B cell (primary cell): Measurements from ENCODE around the gene TPI1. TPM values are rescaled to one million over a fixed set of nuclear protein-coding genes. Genes with fewer than 3 reads are reported as not detected.

Experiments used
- ATAC-seq: fragments of 200-7000 bp; cut with Tn5 transposase; one replicate; pipeline ENCODE4 v1.10.0; 2021; ENCODE audit warnings: low read depth, mild to moderate bottlenecking, moderate number of reproducible peaks, moderate library complexity
- CTCF ChIA-PET: fragments of 350-600 bp; sonication (Branson Sonifier 250); formaldehyde crosslinking; loops from one replicate; lab custom pipeline; 2021; ENCODE audit warnings: antibody characterized with exemption, inconsistent platforms; lab: Charles Lee
- POLR2A ChIA-PET: fragments of 350-600 bp; sonication (Branson Sonifier 250); formaldehyde crosslinking; loops from one replicate; lab custom pipeline; 2021; ENCODE audit warnings: antibody characterized with exemption; lab: Charles Lee
- DNase-seq: peaks from one replicate; pipeline ENCODE4 v3.0.0; 2013
- H2AFZ ChIP-seq: 2 replicates; pipeline ENCODE4 v1.6.1; 2012; ENCODE audit warnings: mild to moderate bottlenecking, low read depth, low read length; ENCODE audit not compliant: insufficient read depth, poor library complexity, severe bottlenecking
- H3K27ac ChIP-seq, 2 donors: 1 replicate in 1 of 2; 2 replicates in 1 of 2; pipeline ENCODE4 v1.5.1; 2012 to 2013; ENCODE audit warnings: low read length in 2 of 2, mild to moderate bottlenecking in 2 of 2, moderate library complexity in 1 of 2
- H3K27me3 ChIP-seq, 4 experiments: fragments of 200-600 bp in 1 of 4; sonication (generic) in 1 of 4; replicated peaks in 1 of 4; 1 replicate in 2 of 4; 2 replicates in 2 of 4; pipeline versions ENCODE4 v1.6.1 to v1.7.0; 2013 to 2016; ENCODE audit warnings: low read length in 3 of 4, mild to moderate bottlenecking in 2 of 4, mixed read lengths in 1 of 4, moderate library complexity in 1 of 4; ENCODE audit not compliant: insufficient read depth in 4 of 4, control insufficient read depth in 3 of 4; ENCODE audit errors: control extremely low read depth in 1 of 4
- H3K36me3 ChIP-seq, 2 experiments: replicated peaks in 1 of 2; 1 replicate in 1 of 2; 2 replicates in 1 of 2; pipeline versions ENCODE4 v1.6.1 to v1.7.1; 2013; ENCODE audit warnings: low read length in 1 of 2; ENCODE audit not compliant: insufficient read depth in 2 of 2, control insufficient read depth in 1 of 2; ENCODE audit errors: control extremely low read depth in 1 of 2, extremely low read depth in 1 of 2
- H3K4me1 ChIP-seq, 2 donors: fragments of 200-600 bp in 1 of 2; sonication (generic) in 1 of 2; 1 replicate in 1 of 2; 2 replicates in 1 of 2; pipeline versions ENCODE4 v1.5.1 to v1.6.1; 2013 to 2017; ENCODE audit warnings: low read length in 2 of 2; ENCODE audit not compliant: control insufficient read depth in 2 of 2, insufficient read depth in 2 of 2
- H3K4me2 ChIP-seq: replicated peaks from 2 replicates; pipeline ENCODE3; 2012; ENCODE audit warnings: mild to moderate bottlenecking, low read depth, low read length; ENCODE audit not compliant: poor library complexity, severe bottlenecking
- H3K4me3 ChIP-seq, 5 experiments: fragments of 200-600 bp in 1 of 5; sonication (generic) in 1 of 5; 1 replicate in 3 of 5; 2 replicates in 2 of 5; pipeline versions ENCODE4 v1.5.1 to v1.7.0; 2011 to 2016; ENCODE audit warnings: low read length in 4 of 5, mild to moderate bottlenecking in 4 of 5, low read depth in 2 of 5, control low read depth in 1 of 5, moderate library complexity in 1 of 5; ENCODE audit not compliant: insufficient read depth in 1 of 5; ENCODE audit errors: control extremely low read depth in 1 of 5, extremely low read depth in 1 of 5
- H3K79me2 ChIP-seq: fragments of 200-600 bp; sonication (generic); one replicate; pipeline ENCODE4 v1.6.0; 2016; ENCODE audit warnings: low read length; ENCODE audit not compliant: control insufficient read depth, insufficient read depth
- H3K9ac ChIP-seq: fragments of 200-600 bp; sonication (generic); 2 replicates; pipeline ENCODE4 v1.6.1; 2017; ENCODE audit warnings: mild to moderate bottlenecking, low read length, moderate library complexity
- H3K9me3 ChIP-seq, 3 donors: one replicate each; pipeline versions ENCODE4 v1.6.1 to v1.7.1; 2013; ENCODE audit warnings: low read length in 2 of 3; ENCODE audit not compliant: control insufficient read depth in 2 of 3, insufficient read depth in 1 of 3; ENCODE audit errors: control extremely low read depth in 1 of 3
- H4K20me1 ChIP-seq: 2 replicates; pipeline ENCODE4 v1.6.0; 2012; ENCODE audit warnings: mild to moderate bottlenecking, low read length; ENCODE audit not compliant: insufficient read depth, control insufficient read depth, poor library complexity, severe bottlenecking
- H3K27ac Mint-ChIP-seq: one replicate; pipeline ENCODE4 v1.8.0; 2021; ENCODE audit warnings: mixed read lengths
- H3K27me3 Mint-ChIP-seq: one replicate; pipeline ENCODE4 v1.8.0; 2021; ENCODE audit warnings: mixed read lengths
- H3K4me1 Mint-ChIP-seq: one replicate; pipeline ENCODE4 v1.8.0; 2021; ENCODE audit warnings: mixed read lengths
- H3K4me3 Mint-ChIP-seq: one replicate; pipeline ENCODE4 v1.8.0; 2021; ENCODE audit warnings: mixed read lengths
- H3K9me3 Mint-ChIP-seq: one replicate; pipeline ENCODE4 v1.8.0; 2022; ENCODE audit warnings: mixed read lengths; ENCODE audit not compliant: insufficient read depth
- EZH2 ChIP-seq: IDR thresholded peaks from 2 replicates; pipeline ENCODE4 v1.6.1; 2012; ENCODE audit warnings: borderline replicate concordance, low read depth, mild to moderate bottlenecking, moderate library complexity, low read length; ENCODE audit not compliant: insufficient read depth, poor library complexity, severe bottlenecking
- WGBS: methylation state at CpG from one replicate; pipeline ENCODE4 v1.1.5; 2013; ENCODE audit warnings: missing lambda C conversion rate; ENCODE audit not compliant: insufficient coverage; 5-methylcytosine and 5-hydroxymethylcytosine counted together
- intact Hi-C: fragments of 100-400 bp; cut with micrococcal nuclease; formaldehyde crosslinking; loops from one replicate; pipeline ENCODE4 v1.10.0; 2022
- polyA plus RNA-seq: library from polyadenylated mRNA; depleted of rRNA; stranded (reverse); fragments of >200 nt; gene quantifications from 2 replicates; pipeline ENCODE4 v1.2.3, GENCODE V29; 2012
- total RNA-seq, 2 donors: library from RNA; stranded (reverse); fragments of 120-200 nt in 1 of 2; gene quantifications; 1 replicate in 1 of 2; 2 replicates in 1 of 2; pipeline versions ENCODE4 v1.2.3 to v1.2.4, GENCODE V29; 2013 to 2022
- TF ChIP-seq, protein P1 (sequence below): fragments of 200-600 bp; IDR thresholded peaks from one replicate; pipeline ENCODE4 v1.8.0; 2022; ENCODE audit warnings: antibody characterized with exemption, mild to moderate bottlenecking

TPI1 gene
- total and polyA plus RNA-seq, 2 donors (not counting 1 experiment from before 2014, with no cell fraction given) = 181 to 187 TPM

DNA sequence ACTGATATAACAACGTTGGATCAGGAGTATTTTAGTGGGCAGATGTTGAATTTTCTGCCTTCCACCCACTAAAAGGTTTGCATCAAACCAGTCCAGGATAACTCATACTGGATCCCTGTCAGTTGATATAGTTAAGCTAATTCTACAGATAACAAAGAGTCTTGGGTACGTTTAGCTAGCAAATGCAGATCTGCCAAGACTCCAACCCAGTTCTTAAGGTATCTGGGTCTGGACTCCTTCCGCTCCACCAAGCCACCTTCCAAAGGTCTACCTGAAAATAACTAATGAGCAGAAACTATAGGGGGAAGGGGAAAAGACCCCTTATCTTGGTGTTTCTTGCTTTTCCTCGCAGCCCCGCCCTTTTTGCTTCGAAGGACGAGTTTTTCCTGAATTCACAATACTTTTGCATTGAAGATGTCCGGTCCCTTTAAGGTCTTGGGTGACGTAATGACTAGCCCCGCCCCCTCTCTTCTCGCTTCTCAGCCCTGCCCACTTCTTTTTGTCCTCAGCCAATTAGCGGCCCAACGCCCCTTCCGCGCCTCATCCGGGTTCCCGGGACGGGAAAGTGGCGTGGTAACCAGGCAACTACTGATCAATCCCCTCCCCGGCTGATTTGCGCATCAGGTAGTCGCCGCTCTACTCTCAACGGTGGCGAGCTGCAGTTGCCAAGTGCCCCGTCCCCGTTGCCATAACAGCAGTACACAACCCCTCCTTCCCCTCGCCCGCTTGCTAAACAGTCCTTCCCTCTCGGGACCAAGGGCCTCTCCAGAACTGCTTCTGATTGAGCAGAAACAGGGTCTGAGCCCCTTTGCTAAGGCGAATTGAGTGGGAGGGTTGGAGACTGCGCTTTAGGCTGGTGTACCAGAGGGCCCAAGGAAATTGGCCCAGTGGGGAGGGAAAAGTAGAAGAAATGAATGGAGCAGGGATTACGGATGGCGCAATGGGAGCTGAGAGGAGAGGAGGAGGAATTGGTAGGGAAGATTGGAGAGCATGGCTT is 37.2 kb downstream of the TPI1 start, which contains the start of gene LRRC23:
TSS of gene LRRC23 (plus strand) at position 543 of the 997 bp plus-strand sequence. CDS start 812 bp downstream, outside the sequence.
- H3K36me3 ChIP-seq = peaks cover 0 to 6% of the 10 kb centered on the region in 2 experiments
- POLR2A ChIA-PET = interaction anchor here (1.1 to 1.8 kb wide), 4 partner anchors 31 to 53 kb away, joined by 3 to 8 read pairs (median 6); partner anchors contain the start of genes CDCA3, SPSB2 and USP5

More for the DNA sequence above, 37.2 kb downstream of the TPI1 start, which contains the start of gene LRRC23:
- Histone ChIP-seq H4K20me1 (no peaks in the 10 kb centered on the region), H3K79me2 (no peaks in the 10 kb centered on the region), H2AFZ (peak within 1 kb of the TSS; percentile 89), H3K4me3 (peak within 1 kb of the TSS; percentile 59 to 86 (median 74)), H3K9ac (peak within 1 kb of the TSS; percentile 92), H3K4me1 (peaks cover 14 to 24% of the 10 kb centered on the region in 2 donors), H3K27me3 (no peaks in the 10 kb centered on the region), H3K9me3 (no peaks in the 10 kb centered on the region), H3K4me2 (peak within 1 kb of the TSS; percentile 92), H3K27ac (peak within 1 kb of the TSS; percentile 82 to 94)
- H3K4me3 Mint-ChIP-seq = no peak within 1 kb of the TSS
- peaks cover 6% of the 10 kb centered on the region for H3K4me1 Mint-ChIP-seq
- no peaks in the 10 kb centered on the region for H3K9me3 Mint-ChIP-seq
- intact Hi-C loops = loop anchor here (1.0 kb wide), 5 partner anchors 10 to 66 kb away; partner anchors contain the start of genes EMG1, ENO2, PHB2 and SPSB2
- CTCF ChIA-PET = interaction anchor here (1.4 to 6.9 kb wide), 2 partner anchors 31 to 33 kb away, joined by 4 to 33 read pairs; partner anchors contain the start of gene SPSB2
- TF ChIP-seq EZH2 = no peak
- TF ChIP-seq, protein P1, sequence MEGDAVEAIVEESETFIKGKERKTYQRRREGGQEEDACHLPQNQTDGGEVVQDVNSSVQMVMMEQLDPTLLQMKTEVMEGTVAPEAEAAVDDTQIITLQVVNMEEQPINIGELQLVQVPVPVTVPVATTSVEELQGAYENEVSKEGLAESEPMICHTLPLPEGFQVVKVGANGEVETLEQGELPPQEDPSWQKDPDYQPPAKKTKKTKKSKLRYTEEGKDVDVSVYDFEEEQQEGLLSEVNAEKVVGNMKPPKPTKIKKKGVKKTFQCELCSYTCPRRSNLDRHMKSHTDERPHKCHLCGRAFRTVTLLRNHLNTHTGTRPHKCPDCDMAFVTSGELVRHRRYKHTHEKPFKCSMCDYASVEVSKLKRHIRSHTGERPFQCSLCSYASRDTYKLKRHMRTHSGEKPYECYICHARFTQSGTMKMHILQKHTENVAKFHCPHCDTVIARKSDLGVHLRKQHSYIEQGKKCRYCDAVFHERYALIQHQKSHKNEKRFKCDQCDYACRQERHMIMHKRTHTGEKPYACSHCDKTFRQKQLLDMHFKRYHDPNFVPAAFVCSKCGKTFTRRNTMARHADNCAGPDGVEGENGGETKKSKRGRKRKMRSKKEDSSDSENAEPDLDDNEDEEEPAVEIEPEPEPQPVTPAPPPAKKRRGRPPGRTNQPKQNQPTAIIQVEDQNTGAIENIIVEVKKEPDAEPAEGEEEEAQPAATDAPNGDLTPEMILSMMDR = no peak
- 4% methylated on average over 24 of the region's 34 CpGs for WGBS
- H3K27ac Mint-ChIP-seq = no peak within 1 kb of the TSS
- peak; percentile 98 for DNase-seq
- no peaks in the 10 kb centered on the region for H3K27me3 Mint-ChIP-seq
- ATAC-seq = peak; percentile 98
